ENCODE results near the gene TFF1.

DNA sequence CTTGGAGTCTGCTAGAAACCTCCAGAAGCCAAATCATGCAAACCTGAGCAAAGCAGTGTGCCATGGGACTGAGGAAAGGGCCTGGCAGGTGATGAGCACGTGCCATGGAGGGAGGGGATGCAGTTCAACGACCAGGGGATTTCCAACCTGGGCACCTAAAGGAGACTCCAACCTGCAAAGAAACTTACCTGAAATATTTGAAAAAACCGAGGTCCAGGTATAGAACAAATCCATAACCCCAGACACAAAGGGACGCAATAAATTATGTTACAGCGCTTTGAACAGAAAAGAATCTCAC lies 46.2 kb upstream of the TFF1 start:
- TF ChIP-seq CTCF (conservative IDR thresholded peaks at IDR 0.05 in 1 of 2, IDR thresholded peaks at IDR 0.05 in 1 of 2; ENCODE audit: extremely low read depth in 1 of 2, insufficient read depth in 1 of 2, low read depth in 1 of 2, low read length in 2 of 2) (no peak), EZH2 (IDR thresholded peaks at IDR 0.05; ENCODE audit: borderline replicate concordance, low read length) (no peak)

All from mammary epithelial cell (primary cell).